Measurements from ENCODE around the gene SFXN3.

SFXN3 gene

DNA sequence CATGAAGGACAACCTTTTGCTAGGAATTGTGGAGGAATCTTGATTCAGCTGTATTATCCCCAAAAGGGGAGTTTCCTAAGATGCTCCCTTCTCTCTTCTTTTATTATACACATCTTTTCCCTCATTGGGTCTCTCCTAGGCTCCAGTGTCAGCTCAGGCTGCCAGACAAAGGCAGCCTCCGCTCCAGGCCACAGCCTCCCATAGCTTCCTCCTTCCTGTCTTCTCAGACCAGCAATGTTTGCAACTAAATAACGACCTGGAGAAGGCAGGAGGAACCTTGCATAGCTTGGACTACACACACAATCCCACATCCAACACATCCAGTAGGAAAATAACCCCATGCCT, 12.3 kb downstream of the SFXN3 start:
- TF ChIP-seq ARNTL (CRISPR knock-in tag; IDR thresholded peaks at IDR 0.05; ENCODE audit: borderline replicate concordance, low read depth) = no peak
- no peak for TF ChIP-seq TCF4 (CRISPR knock-in tag; IDR thresholded peaks at IDR 0.05; ENCODE audit: borderline replicate concordance)
- no peak for TF ChIP-seq RARB (CRISPR knock-in tag; IDR thresholded peaks at IDR 0.05)
- no peak for TF ChIP-seq CREB5 (CRISPR knock-in tag; IDR thresholded peaks at IDR 0.05; ENCODE audit: low read depth)
- no peak for TF ChIP-seq POU6F1 (CRISPR knock-in tag; IDR thresholded peaks at IDR 0.05; ENCODE audit: borderline replicate concordance, low read depth)

GRCh38 chr10:101044117-101044516, 13.1 kb downstream of the SFXN3 start:
- TF ChIP-seq CSDC2 (CRISPR knock-in tag; IDR thresholded peaks at IDR 0.05) (no peak), RARB (CRISPR knock-in tag; IDR thresholded peaks at IDR 0.05) (no peak), ZFP30 (CRISPR knock-in tag; IDR thresholded peaks at IDR 0.05) (no peak), CREB5 (CRISPR knock-in tag; IDR thresholded peaks at IDR 0.05; ENCODE audit: low read depth) (no peak), ARNTL (CRISPR knock-in tag; IDR thresholded peaks at IDR 0.05; ENCODE audit: borderline replicate concordance, low read depth) (no peak), TCF4 (CRISPR knock-in tag; IDR thresholded peaks at IDR 0.05; ENCODE audit: borderline replicate concordance) (no peak), ZC3H10 (CRISPR knock-in tag; IDR thresholded peaks at IDR 0.05) (no peak), ZNF565 (CRISPR knock-in tag; conservative IDR thresholded peaks at IDR 0.05; ENCODE audit: low read depth) (no peak), ZNF8 (CRISPR knock-in tag; IDR thresholded peaks at IDR 0.05) (no peak), CSRNP3 (CRISPR knock-in tag; IDR thresholded peaks at IDR 0.05) (no peak), ZFP3 (CRISPR knock-in tag; IDR thresholded peaks at IDR 0.05) (no peak), OSR1 (CRISPR knock-in tag; IDR thresholded peaks at IDR 0.05) (no peak), GLIS3 (CRISPR knock-in tag; IDR thresholded peaks at IDR 0.05) (no peak), ZNF70 (CRISPR knock-in tag; IDR thresholded peaks at IDR 0.05) (no peak), ESRRG (CRISPR knock-in tag; IDR thresholded peaks at IDR 0.05) (no peak), TOX (CRISPR knock-in tag; IDR thresholded peaks at IDR 0.05; ENCODE audit: borderline replicate concordance) (no peak), ISL1 (CRISPR knock-in tag; IDR thresholded peaks at IDR 0.05) (no peak), BACH2 (CRISPR knock-in tag; IDR thresholded peaks at IDR 0.05; ENCODE audit: borderline replicate concordance) (no peak), SNAI2 (CRISPR knock-in tag; IDR thresholded peaks at IDR 0.05) (no peak)
- TF ChIP-seq, protein P1, sequence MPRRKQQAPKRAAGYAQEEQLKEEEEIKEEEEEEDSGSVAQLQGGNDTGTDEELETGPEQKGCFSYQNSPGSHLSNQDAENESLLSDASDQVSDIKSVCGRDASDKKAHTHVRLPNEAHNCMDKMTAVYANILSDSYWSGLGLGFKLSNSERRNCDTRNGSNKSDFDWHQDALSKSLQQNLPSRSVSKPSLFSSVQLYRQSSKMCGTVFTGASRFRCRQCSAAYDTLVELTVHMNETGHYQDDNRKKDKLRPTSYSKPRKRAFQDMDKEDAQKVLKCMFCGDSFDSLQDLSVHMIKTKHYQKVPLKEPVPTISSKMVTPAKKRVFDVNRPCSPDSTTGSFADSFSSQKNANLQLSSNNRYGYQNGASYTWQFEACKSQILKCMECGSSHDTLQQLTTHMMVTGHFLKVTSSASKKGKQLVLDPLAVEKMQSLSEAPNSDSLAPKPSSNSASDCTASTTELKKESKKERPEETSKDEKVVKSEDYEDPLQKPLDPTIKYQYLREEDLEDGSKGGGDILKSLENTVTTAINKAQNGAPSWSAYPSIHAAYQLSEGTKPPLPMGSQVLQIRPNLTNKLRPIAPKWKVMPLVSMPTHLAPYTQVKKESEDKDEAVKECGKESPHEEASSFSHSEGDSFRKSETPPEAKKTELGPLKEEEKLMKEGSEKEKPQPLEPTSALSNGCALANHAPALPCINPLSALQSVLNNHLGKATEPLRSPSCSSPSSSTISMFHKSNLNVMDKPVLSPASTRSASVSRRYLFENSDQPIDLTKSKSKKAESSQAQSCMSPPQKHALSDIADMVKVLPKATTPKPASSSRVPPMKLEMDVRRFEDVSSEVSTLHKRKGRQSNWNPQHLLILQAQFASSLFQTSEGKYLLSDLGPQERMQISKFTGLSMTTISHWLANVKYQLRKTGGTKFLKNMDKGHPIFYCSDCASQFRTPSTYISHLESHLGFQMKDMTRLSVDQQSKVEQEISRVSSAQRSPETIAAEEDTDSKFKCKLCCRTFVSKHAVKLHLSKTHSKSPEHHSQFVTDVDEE (CRISPR knock-in tag; IDR thresholded peaks at IDR 0.05) = no peak
- ATAC-seq = no peak

More for the DNA sequence above, 12.3 kb downstream of the SFXN3 start:
- no peak for ATAC-seq

DNA sequence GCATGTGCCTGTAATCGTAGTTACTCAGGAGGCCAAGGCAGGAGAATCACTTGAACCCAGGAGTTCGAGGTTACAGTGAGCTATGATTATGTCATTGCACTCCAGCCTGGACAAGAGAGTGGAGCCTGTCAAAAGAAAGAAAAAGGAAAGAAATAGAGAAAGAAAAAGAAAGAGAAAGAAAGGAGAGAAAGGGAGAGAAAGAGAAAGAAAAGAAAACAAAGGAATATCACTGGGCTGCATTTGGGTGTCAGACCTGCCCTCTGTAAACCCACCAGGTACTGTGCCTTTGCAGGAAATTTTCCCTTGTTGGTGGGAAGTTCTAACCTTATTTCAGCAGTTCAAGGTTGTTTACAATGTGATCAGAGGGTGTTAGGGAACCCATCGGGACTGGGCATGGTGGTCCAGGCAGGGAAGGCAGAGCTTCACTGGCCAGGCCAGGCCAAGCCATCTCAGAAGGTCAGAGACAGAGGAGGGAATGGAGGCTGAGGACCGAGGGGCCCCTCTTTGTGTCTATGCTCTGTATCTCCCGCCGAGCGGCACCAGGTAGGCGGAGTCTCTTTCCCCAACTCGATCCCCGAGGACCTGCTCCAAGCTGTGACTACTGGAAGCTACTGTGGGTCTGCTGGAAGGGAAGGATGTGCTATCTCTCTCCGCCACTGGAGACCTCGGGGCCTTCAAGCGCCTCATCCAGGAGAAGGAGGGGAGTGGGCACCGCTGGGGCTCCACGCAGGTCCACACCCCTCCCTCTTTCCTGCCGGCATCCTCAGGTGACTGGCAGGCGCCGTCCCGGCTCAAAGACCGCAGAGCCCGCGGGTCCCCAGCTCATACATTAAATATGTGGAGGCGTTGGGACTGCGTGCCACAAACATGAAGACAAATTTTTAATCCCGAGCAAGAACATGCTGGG, 15.6 kb downstream of the SFXN3 start:
- ATAC-seq = no peak
- no peak for TF ChIP-seq CSDC2 (CRISPR knock-in tag; IDR thresholded peaks at IDR 0.05)
- TF ChIP-seq, protein P1 (CRISPR knock-in tag; IDR thresholded peaks at IDR 0.05) = no peak
- TF ChIP-seq ZNF8 (CRISPR knock-in tag; IDR thresholded peaks at IDR 0.05) = no peak
